Stimulated activated naive B cell treated with anti-CD40 and anti-IgM and Interleukin-4, amounts not matched to agents 10 μg/mL and 1 μg/mL and 100 μg/mL, for 72 hours (primary cell): ENCODE data around the gene TMEM62.

Experiments used
- ATAC-seq, 2 donors: fragments of 150-1000 bp; cut with Tn5 transposase; replicated peaks; 2 replicates each; pipeline ENCODE4 v1.10.0; 2021; ENCODE audit warnings: moderate library complexity in 1 of 2
- DNase-seq: peaks from one replicate; pipeline ENCODE4 v3.0.0; 2021
- H3K27ac Mint-ChIP-seq: one replicate; pipeline ENCODE4 v1.8.0; 2022; ENCODE audit warnings: mild to moderate bottlenecking, mixed read lengths
- H3K27me3 Mint-ChIP-seq, 2 donors: one replicate each; pipeline ENCODE4 v1.8.0; 2022; ENCODE audit warnings: mixed read lengths in 2 of 2
- H3K36me3 Mint-ChIP-seq, 2 donors: one replicate each; pipeline ENCODE4 v1.8.0; 2022; ENCODE audit warnings: mixed read lengths in 2 of 2, mild to moderate bottlenecking in 1 of 2
- H3K4me1 Mint-ChIP-seq, 2 donors: one replicate each; pipeline ENCODE4 v1.8.0; 2022; ENCODE audit warnings: mixed read lengths in 2 of 2, mild to moderate bottlenecking in 1 of 2
- H3K4me3 Mint-ChIP-seq, 2 donors: one replicate each; pipeline ENCODE4 v1.8.0; 2022; ENCODE audit warnings: mild to moderate bottlenecking in 2 of 2, mixed read lengths in 2 of 2, moderate library complexity in 1 of 2
- H3K9me3 Mint-ChIP-seq, 2 donors: one replicate each; pipeline ENCODE4 v1.8.0; 2022; ENCODE audit warnings: mixed read lengths in 2 of 2, mild to moderate bottlenecking in 1 of 2

TMEM62 gene

DNA sequence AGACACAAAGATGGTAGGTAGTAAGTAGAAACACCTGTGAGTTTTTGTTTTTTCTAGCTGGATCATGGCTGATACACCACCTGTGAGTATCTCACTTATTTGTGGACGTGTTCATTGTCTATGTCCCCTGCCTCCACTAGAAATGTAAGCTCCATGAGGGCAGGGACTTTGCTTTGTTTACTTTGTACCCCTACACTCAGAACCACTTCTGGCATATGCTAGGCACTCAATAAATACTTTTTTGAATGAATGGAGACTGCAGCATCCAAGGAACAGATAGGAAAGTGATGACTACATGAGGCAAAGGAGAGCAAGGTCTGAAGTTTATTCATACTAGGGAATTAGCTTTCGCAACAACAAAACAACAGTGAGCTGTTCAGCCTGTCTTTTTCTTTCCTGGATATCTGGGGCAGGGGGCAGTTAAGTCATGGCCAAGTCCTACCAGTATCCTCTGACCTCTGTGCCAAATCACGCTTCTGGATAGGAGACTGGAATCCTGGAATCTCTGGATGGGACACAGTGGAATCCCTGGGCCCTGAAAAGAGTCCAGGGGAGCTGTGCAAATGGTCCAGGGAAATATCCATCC, 99.0 kb downstream of the TMEM62 start:
- H3K27ac Mint-ChIP-seq: no peak overlapping the region

More for the DNA sequence above, 99.0 kb downstream of the TMEM62 start:
- Mint-ChIP-seq H3K36me3 (no peaks in the 10 kb centered on the region), H3K9me3 (no peaks in the 10 kb centered on the region), H3K4me1 (peaks cover 2 to 6% of the 10 kb centered on the region in 2 donors), H3K4me3 (no peak overlapping the region), H3K27me3 (no peaks in the 10 kb centered on the region)
- ATAC-seq (no peak), DNase-seq (no peak)
